ENCODE measurements around the gene ZNF573. TPM values are rescaled to one million over a fixed set of nuclear protein-coding genes. Genes with fewer than 3 reads are reported as not detected.

ZNF573 gene
- total and polyA plus RNA-seq, 2 experiments from 2014 or later: 4.2 to 4.5 TPM

DNA sequence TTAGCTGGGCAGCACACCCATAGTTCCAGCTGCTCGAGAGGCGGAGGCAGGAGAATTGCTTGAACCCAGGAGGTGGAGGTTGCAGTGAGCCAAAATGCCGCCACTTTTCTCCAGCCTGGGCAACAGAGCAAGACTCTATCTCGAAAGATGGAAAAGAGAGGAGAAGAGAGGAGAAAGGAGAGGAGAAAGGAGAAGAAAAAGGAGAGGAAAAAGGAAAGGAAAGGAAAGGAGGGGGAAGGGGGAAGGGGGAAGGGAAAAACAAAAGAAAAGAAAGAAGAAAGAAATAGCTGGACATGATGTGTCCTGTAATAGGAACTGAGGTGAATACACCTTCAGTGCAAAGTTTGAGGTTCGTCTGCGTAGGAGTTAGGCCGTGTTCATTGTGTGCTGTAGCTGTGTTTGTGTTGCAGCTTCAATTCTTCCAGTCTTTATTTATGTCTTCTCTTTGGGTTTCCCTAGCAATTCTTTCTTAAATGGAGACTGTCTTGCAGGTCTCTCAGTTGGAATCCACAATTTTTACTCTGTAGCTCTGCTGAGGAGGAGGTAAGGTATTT, 73.3 kb downstream of the ZNF573 start:
- Histone ChIP-seq H3K36me3 (ENCODE audit: low read depth) (peaks cover 18% of the 10 kb centered on the region; the same call in 1 of the 2 replicates), H3K4me2 (ENCODE audit: unreplicated experiment) (no peak overlapping the region), H3F3A (ENCODE audit: insufficient read depth) (no peaks in the 10 kb centered on the region), H2AFZ (no peak overlapping the region), H3K4me3 (no peak overlapping the region), H3K9me3 (ENCODE audit: low read depth) (no peaks in the 10 kb centered on the region), H3K9ac (no peak overlapping the region), H3K79me2 (ENCODE audit: insufficient read depth) (no peaks in the 10 kb centered on the region), H3K27ac (no peak overlapping the region), H3K4me1 (ENCODE audit: insufficient read depth) (no peaks in the 10 kb centered on the region), H3K27me3 (replicated peaks; ENCODE audit: insufficient read depth) (no peaks in the 10 kb centered on the region), H3K9me2 (ENCODE audit: insufficient read depth) (no peaks in the 10 kb centered on the region), H4K20me1 (ENCODE audit: insufficient read depth) (no peaks in the 10 kb centered on the region)
- TF ChIP-seq EZH2 (IDR thresholded peaks at IDR 0.05; ENCODE audit: insufficient read depth, poor library complexity, severe bottlenecking) (no peak), EZH2phosphoT487 (IDR thresholded peaks at IDR 0.05; ENCODE audit: insufficient read depth, low read depth) (no peak)
- no peak for DNase-seq
- in situ Hi-C loops (cut with MboI): no loop called here
- WGBS, 2 experiments (ENCODE audit: low coverage in 1 of 2, low lambda C conversion rate in 2 of 2, missing lambda C conversion rate in 2 of 2): 96 to 97% methylated on average over 7 of the region's 7 CpGs

DNA sequence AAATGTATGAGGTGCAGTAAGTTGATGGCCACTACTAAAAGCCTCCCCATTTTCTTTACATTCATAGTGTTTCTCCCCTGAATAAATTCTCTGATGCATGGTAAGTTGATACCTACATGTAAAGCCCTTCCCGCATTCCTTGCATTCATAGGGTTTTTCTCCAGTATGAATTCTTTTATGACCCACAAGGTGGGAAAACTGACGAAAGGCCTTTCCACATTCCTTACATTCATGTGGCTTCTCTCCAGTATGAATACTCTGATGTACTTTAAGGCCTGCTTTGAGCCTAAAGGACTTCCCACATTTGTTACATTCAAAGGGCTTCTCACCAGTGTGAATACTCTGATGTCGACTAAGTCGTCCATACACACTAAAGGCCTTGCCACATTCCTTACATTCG, 80.3 kb downstream of the ZNF573 start:
- Histone ChIP-seq H3K27me3 (replicated peaks; ENCODE audit: insufficient read depth) (no peaks in the 10 kb centered on the region), H4K20me1 (ENCODE audit: insufficient read depth) (no peaks in the 10 kb centered on the region), H3K9me2 (ENCODE audit: insufficient read depth) (no peaks in the 10 kb centered on the region), H3K79me2 (ENCODE audit: insufficient read depth) (no peaks in the 10 kb centered on the region), H3K4me3 (no peak overlapping the region), H3K9ac (no peak overlapping the region), H3K4me1 (ENCODE audit: insufficient read depth) (no peaks in the 10 kb centered on the region), H3F3A (ENCODE audit: insufficient read depth) (no peaks in the 10 kb centered on the region), H3K36me3 (ENCODE audit: low read depth) (peaks cover 35% of the 10 kb centered on the region), H2AFZ (no peak overlapping the region), H3K9me3 (ENCODE audit: low read depth) (no peaks in the 10 kb centered on the region), H3K27ac (no peak overlapping the region), H3K4me2 (ENCODE audit: unreplicated experiment) (no peak overlapping the region)
- TF ChIP-seq EZH2phosphoT487 (IDR thresholded peaks at IDR 0.05; ENCODE audit: insufficient read depth, low read depth): no peak
- TF ChIP-seq EZH2 (IDR thresholded peaks at IDR 0.05; ENCODE audit: insufficient read depth, poor library complexity, severe bottlenecking): no peak
- WGBS, 2 experiments (ENCODE audit: low coverage in 1 of 2, low lambda C conversion rate in 2 of 2, missing lambda C conversion rate in 2 of 2): 93 to 95% methylated on average over 5 of the region's 5 CpGs
- no peak for DNase-seq
- in situ Hi-C loops (cut with MboI): no loop called here

DNA sequence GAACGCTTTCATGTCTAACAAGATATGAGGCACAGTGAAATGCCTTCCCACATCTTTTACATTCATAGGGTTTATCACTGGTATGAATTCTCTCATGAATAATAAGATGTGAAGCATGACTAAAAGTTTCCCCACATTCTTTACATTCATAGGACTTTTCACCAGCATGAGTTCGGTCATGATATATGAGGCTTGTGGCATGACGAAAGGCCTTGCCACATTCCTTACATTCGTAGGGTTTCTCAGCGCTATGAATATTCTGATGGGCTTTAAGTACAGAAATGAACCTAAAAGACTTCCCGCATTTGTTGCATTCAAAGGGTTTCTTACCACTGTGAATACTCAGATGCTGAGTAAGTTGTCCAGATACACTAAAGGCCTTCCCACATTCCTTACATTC, 81.2 kb downstream of the ZNF573 start:
- no peak overlapping the region for H3K4me2 ChIP-seq (ENCODE audit: unreplicated experiment)
- no peaks in the 10 kb centered on the region for H4K20me1 ChIP-seq (ENCODE audit: insufficient read depth)
- no peak overlapping the region for H3K27ac ChIP-seq
- peaks cover 29% of the 10 kb centered on the region for H3K36me3 ChIP-seq (ENCODE audit: low read depth)
- no peaks in the 10 kb centered on the region for H3F3A ChIP-seq (ENCODE audit: insufficient read depth)
- H3K9me2 ChIP-seq (ENCODE audit: insufficient read depth): no peaks in the 10 kb centered on the region
- H3K79me2 ChIP-seq (ENCODE audit: insufficient read depth): no peaks in the 10 kb centered on the region
- H3K4me1 ChIP-seq (ENCODE audit: insufficient read depth): no peaks in the 10 kb centered on the region
- H3K4me3 ChIP-seq: no peak overlapping the region
- 90 to 93% methylated on average over 6 of the region's 6 CpGs for WGBS, 2 experiments (ENCODE audit: low coverage in 1 of 2, low lambda C conversion rate in 2 of 2, missing lambda C conversion rate in 2 of 2)
- H2AFZ ChIP-seq: no peak overlapping the region
- in situ Hi-C loops (cut with MboI): no loop called here
- no peak overlapping the region for H3K9ac ChIP-seq
- no peaks in the 10 kb centered on the region for H3K27me3 ChIP-seq (replicated peaks; ENCODE audit: insufficient read depth)
- no peaks in the 10 kb centered on the region for H3K9me3 ChIP-seq (ENCODE audit: low read depth)
- TF ChIP-seq EZH2 (IDR thresholded peaks at IDR 0.05; ENCODE audit: insufficient read depth, poor library complexity, severe bottlenecking) (no peak), EZH2phosphoT487 (IDR thresholded peaks at IDR 0.05; ENCODE audit: insufficient read depth, low read depth) (no peak)
- DNase-seq: no peak

DNA sequence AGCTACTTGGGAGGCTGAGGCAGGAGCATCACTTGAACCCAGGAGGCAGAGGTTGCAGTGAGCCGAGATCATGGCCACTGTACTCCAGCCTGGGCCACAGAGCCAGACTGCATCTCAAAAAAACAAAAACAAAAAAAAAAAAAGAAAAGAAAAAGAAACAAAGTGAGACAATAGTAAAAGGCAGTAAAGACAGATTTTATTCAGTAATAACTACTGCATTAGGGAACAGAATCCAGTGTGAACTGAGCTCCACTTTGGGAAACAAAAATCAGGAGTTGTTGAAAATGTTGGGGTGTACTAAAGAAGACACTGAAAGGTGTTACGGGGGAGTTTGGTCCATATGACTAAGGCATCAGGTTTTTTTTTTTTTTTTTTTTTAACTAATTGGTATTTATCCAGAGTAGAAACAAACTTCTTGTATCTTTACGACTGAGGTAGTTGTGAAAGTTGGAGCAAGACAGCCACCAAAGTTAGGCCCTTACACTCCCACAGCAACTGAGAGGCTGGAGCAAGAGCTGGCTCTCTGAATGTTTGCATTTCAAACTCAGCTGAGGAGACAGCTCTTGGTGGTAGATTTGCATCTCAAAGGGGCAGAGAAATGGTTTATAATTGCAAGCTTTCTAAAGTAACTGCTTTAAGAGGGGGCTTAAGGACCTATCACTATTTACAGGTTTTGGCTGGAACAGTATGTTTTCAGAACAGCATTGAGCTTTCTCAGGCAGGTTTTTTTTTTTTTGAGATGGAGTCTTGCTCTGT, 84.1 kb downstream of the ZNF573 start:
- H3K27ac ChIP-seq: no peak overlapping the region
- no peaks in the 10 kb centered on the region for H3K9me2 ChIP-seq (ENCODE audit: insufficient read depth)
- 49 to 50% methylated on average over 3 of the region's 3 CpGs for WGBS, 2 experiments (ENCODE audit: low coverage in 1 of 2, low lambda C conversion rate in 2 of 2, missing lambda C conversion rate in 2 of 2)
- in situ Hi-C loops (cut with MboI): no loop called here
- H2AFZ ChIP-seq: no peak overlapping the region
- peaks cover 26% of the 10 kb centered on the region for H3K36me3 ChIP-seq (ENCODE audit: low read depth)
- H3K4me2 ChIP-seq (ENCODE audit: unreplicated experiment): no peak overlapping the region
- H3K4me3 ChIP-seq: no peak overlapping the region
- no peaks in the 10 kb centered on the region for H3K9me3 ChIP-seq (ENCODE audit: low read depth)
- H4K20me1 ChIP-seq (ENCODE audit: insufficient read depth): no peaks in the 10 kb centered on the region
- H3K4me1 ChIP-seq (ENCODE audit: insufficient read depth): no peaks in the 10 kb centered on the region
- DNase-seq: no peak
- H3K9ac ChIP-seq: no peak overlapping the region
- TF ChIP-seq EZH2 (IDR thresholded peaks at IDR 0.05; ENCODE audit: insufficient read depth, poor library complexity, severe bottlenecking): no peak
- no peak for TF ChIP-seq EZH2phosphoT487 (IDR thresholded peaks at IDR 0.05; ENCODE audit: insufficient read depth, low read depth)
- H3K79me2 ChIP-seq (ENCODE audit: insufficient read depth): no peaks in the 10 kb centered on the region
- H3F3A ChIP-seq (ENCODE audit: insufficient read depth): no peaks in the 10 kb centered on the region
- no peaks in the 10 kb centered on the region for H3K27me3 ChIP-seq (replicated peaks; ENCODE audit: insufficient read depth)

Data from GM23248 (cell line).